Natural killer cell (primary cell): Measurements from ENCODE around the gene NDRG3. TPM values are rescaled to one million over a fixed set of nuclear protein-coding genes. Genes with fewer than 3 reads are reported as not detected.

Experiments
- ATAC-seq, 3 donors: fragments of 150-1000 bp in 2 of 3; fragments of 200-7000 bp in 1 of 3; cut with Tn5 transposase; 1 replicate in 1 of 3; 2 replicates in 2 of 3; pipeline ENCODE4 v1.10.0; 2021; ENCODE audit warnings: mild to moderate bottlenecking in 2 of 3, moderate library complexity in 2 of 3
- DNase-seq, 2 donors: peaks; one replicate each; pipeline versions ENCODE4 v3.0.0 to v3.0.0-alpha.2; 2013 to 2021; ENCODE audit warnings: mixed read lengths in 1 of 2
- H3K27ac ChIP-seq: one replicate; pipeline ENCODE4 v1.5.1; 2013; ENCODE audit warnings: mild to moderate bottlenecking, low read length
- H3K27me3 ChIP-seq: one replicate; pipeline ENCODE4 v1.6.1; 2013; ENCODE audit warnings: low read length; ENCODE audit not compliant: control insufficient read depth, insufficient read depth
- H3K36me3 ChIP-seq: one replicate; pipeline ENCODE4 v1.6.1; 2013; ENCODE audit warnings: low read length; ENCODE audit not compliant: control insufficient read depth, insufficient read depth
- H3K4me1 ChIP-seq: one replicate; pipeline ENCODE4 v1.6.1; 2013; ENCODE audit warnings: low read length; ENCODE audit not compliant: control insufficient read depth, insufficient read depth
- H3K4me3 ChIP-seq: one replicate; pipeline ENCODE4 v1.5.1; 2013; ENCODE audit warnings: low read length
- H3K9me3 ChIP-seq: one replicate; pipeline ENCODE4 v1.6.1; 2013; ENCODE audit warnings: low read length; ENCODE audit not compliant: control insufficient read depth, insufficient read depth
- H3K27ac Mint-ChIP-seq, 2 donors: one replicate each; pipeline ENCODE4 v1.8.0; 2022; ENCODE audit warnings: mild to moderate bottlenecking in 2 of 2, mixed read lengths in 2 of 2, moderate library complexity in 1 of 2
- H3K27me3 Mint-ChIP-seq, 2 donors: one replicate each; pipeline ENCODE4 v1.8.0; 2022; ENCODE audit warnings: low read depth in 2 of 2, mixed read lengths in 2 of 2
- H3K36me3 Mint-ChIP-seq: one replicate; pipeline ENCODE4 v1.8.0; 2022; ENCODE audit warnings: mixed read lengths
- H3K4me1 Mint-ChIP-seq, 2 donors: one replicate each; pipeline ENCODE4 v1.8.0; 2022; ENCODE audit warnings: mixed read lengths in 2 of 2
- H3K4me3 Mint-ChIP-seq: one replicate; pipeline ENCODE4 v1.8.0; 2022; ENCODE audit warnings: mild to moderate bottlenecking, moderate library complexity, mixed read lengths
- H3K9me3 Mint-ChIP-seq, 2 donors: one replicate each; pipeline ENCODE4 v1.8.0; 2022; ENCODE audit warnings: mixed read lengths in 2 of 2
- CTCF ChIP-seq: fragments of 200-600 bp; IDR thresholded peaks from one replicate; pipeline ENCODE4 v1.8.0; 2022; ENCODE audit warnings: antibody characterized with exemption
- WGBS: methylation state at CpG from one replicate; pipeline ENCODE4 v1.1.7; 2013; ENCODE audit warnings: missing lambda C conversion rate; ENCODE audit not compliant: insufficient coverage; 5-methylcytosine and 5-hydroxymethylcytosine counted together
- intact Hi-C: fragments of 100-400 bp; cut with micrococcal nuclease; formaldehyde crosslinking; loops from one replicate; pipeline ENCODE4 v1.14.2; 2022
- total RNA-seq, 4 donors: library from RNA; stranded (reverse); fragments of 120-200 nt in 1 of 4; gene quantifications; one replicate each; pipeline versions ENCODE4 v1.2.3 to v1.2.4, GENCODE V29; 2013 to 2022

NDRG3 gene
- total RNA-seq, 3 donors from 2014 or later (not counting 1 experiment from before 2014, with no cell fraction given), result 27.1 to 30.3 (median 28.3) TPM

DNA sequence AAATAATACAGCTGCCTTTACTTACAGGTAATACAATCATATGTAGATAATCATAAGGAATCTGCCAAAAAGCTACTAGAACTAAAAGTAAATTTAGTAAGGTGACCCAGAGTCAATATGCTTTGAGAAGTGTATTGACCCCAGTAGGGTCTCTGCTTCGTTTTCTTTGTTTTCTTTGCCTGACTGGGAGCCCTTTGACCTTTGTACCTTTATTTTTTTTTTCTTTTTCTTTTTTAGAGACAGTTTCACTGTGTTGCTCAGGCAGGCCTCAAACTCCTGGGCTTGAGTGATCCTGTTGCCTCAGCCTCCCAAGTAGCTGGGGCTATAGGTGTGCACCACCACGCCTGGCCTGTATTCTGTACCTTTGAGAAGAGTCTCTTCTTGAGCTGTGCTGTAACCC lies 122.4 kb downstream of the NDRG3 start:
- ATAC-seq (no peak), DNase-seq (no peak)
- Mint-ChIP-seq H3K27me3 (no peaks in the 10 kb centered on the region), H3K4me3 (no peak overlapping the region), H3K4me1 (peaks cover 44 to 53% of the 10 kb centered on the region in 2 donors), H3K36me3 (no peaks in the 10 kb centered on the region), H3K9me3 (no peaks in the 10 kb centered on the region), H3K27ac (peak overlapping the region; percentile 81 to 90)
- Histone ChIP-seq H3K4me3 (no peak overlapping the region), H3K4me1 (peaks cover 25% of the 10 kb centered on the region), H3K27ac (no peak overlapping the region), H3K27me3 (no peaks in the 10 kb centered on the region), H3K9me3 (no peaks in the 10 kb centered on the region), H3K36me3 (peaks cover 47% of the 10 kb centered on the region)
- 95% methylated on average over 2 of the region's 2 CpGs for WGBS
- TF ChIP-seq CTCF, result no peak
- intact Hi-C loops, result no loop called here

DNA sequence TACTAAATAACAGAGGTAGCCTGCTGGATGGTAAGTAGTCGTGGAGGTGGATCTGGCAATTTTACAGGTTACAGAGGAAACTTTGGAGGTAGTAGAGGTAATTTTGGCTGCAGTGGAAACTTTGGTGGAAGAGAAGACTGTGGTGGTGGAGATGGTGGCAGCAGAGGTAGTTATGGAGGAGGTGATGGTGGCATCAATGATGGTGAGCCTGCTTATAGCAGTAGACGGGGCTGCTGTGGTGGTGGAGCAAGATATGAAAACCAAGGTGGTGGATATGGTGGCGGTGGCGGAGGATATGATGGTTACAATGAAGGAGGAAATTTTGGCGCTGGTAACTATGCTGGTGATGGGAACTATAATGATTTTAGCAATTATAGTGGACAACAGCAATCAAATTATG lies 125.0 kb downstream of the NDRG3 start:
- Histone ChIP-seq H3K9me3 (no peaks in the 10 kb centered on the region), H3K4me3 (no peak overlapping the region), H3K27ac (no peak overlapping the region), H3K27me3 (no peaks in the 10 kb centered on the region), H3K4me1 (peaks cover 10% of the 10 kb centered on the region), H3K36me3 (peaks cover 39% of the 10 kb centered on the region)
- ATAC-seq (no peak), DNase-seq (no peak)
- Mint-ChIP-seq H3K4me1 (peaks cover 24 to 34% of the 10 kb centered on the region in 2 donors), H3K36me3 (no peaks in the 10 kb centered on the region), H3K27ac (peak overlapping the region; percentile 4 to 59), H3K4me3 (no peak overlapping the region), H3K27me3 (no peaks in the 10 kb centered on the region), H3K9me3 (no peaks in the 10 kb centered on the region)
- intact Hi-C loops, result no loop called here
- TF ChIP-seq CTCF, result no peak
- WGBS, result 94% methylated on average over 5 of the region's 5 CpGs

DNA sequence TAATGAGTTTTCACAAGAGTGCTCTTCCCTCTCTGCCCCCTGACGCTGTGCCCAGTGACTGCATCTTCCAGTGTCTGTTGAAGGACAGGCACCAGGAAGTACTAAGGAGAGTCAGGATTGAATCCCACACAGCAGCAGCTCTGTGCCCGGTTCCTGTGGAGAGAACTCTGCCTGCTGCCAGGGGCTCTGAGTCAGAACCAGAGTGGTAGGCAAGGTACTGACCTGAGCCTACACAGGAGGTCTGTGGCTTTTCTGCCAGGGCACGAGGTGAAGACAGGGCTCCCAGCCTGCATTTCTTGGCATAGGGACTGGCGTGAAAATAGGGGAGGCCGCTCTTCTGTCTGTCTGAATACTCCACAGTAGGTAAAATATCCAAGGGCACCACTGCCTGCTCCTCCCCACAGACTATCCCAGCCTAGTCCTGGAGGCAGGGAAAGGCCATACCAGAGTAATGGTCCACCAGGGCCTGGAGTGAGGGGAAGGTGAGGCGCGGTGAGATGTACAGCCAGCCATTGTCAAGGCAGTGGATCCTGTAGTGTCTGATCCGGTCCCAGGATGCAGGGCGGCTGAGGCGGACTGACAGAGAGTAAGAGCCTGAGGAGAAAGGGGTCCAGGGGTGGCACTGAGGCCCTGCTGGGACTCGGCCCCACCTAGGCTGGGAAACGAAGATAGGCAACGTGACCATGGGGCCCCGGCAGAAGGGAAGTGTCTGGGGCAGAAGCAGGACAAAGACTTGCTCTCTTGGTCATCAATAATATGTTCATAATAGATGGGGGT lies 130.9 kb downstream of the NDRG3 start:
- Mint-ChIP-seq H3K4me3 (no peak overlapping the region), H3K27ac (peak overlapping the region; percentile 80 to 85), H3K4me1 (peaks cover 7 to 36% of the 10 kb centered on the region in 2 donors), H3K9me3 (no peaks in the 10 kb centered on the region), H3K36me3 (no peaks in the 10 kb centered on the region), H3K27me3 (no peaks in the 10 kb centered on the region)
- peaks cover 58% of the 10 kb centered on the region for H3K36me3 ChIP-seq
- no peaks in the 10 kb centered on the region for H3K9me3 ChIP-seq
- intact Hi-C loops, result no loop called here
- no peak overlapping the region for H3K4me3 ChIP-seq
- no peaks in the 10 kb centered on the region for H3K27me3 ChIP-seq
- 93% methylated on average over 14 of the region's 14 CpGs for WGBS
- ATAC-seq (no peak), DNase-seq (peak in 1 of 2 donors; percentile 5)
- peaks cover 11% of the 10 kb centered on the region for H3K4me1 ChIP-seq
- TF ChIP-seq CTCF, result no peak
- H3K27ac ChIP-seq, result no peak overlapping the region
